ENCODE measurements around the gene KLHL12. TPM values are rescaled to one million over a fixed set of nuclear protein-coding genes. Genes with fewer than 3 reads are reported as not detected.

The KLHL12 gene
- total RNA-seq, 1 donor from 2014 or later: 30.5 TPM

DNA sequence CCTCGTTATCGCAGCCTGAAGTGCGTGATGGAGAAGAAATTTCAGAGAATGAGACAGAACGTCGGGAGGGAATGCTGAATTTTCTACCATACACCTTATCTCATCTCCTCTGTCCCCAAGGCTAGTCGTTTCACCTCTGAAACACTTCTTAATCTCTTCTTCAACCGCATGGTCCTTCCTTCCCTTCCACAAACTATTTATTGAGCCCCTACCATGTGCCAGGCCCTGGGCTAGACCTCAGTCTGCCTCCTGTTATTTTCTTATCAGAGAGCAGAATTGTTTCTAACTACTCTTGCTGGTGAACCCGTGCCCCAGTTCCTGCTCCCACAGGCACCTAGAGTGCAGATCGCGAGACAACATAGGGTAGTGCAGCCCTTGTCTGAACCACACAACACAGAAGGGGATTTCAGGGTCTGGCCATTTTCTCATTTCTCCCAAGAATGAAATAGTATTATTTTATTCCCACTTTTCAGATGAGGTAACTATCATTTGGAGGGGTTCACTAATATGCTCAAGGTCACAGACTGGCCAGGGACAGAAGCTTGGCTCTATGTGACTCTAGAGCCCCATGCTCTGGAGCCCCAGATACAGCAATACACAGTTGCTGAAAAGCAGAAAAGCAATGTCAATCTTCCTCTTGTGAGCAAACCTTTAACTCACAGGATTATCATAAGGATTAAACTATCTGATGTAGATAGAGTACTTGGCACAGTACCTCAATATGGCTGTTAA is 31.7 kb upstream of the KLHL12 start:
- DNase-seq: peak; percentile 73
- H3K4me1 Mint-ChIP-seq: peaks cover 27% of the 10 kb centered on the region
- intact Hi-C loops (cut with micrococcal nuclease): loop anchor here (1.0 to 5.0 kb wide), 5 partner anchors 9 to 611 kb away; partner anchors contain the start of genes CYB5R1, KLHL12, PCAT6 and PPFIA4
- no peaks in the 10 kb centered on the region for H3K27me3 Mint-ChIP-seq
- peaks cover 7% of the 10 kb centered on the region for H3K36me3 Mint-ChIP-seq (ENCODE audit: low read depth)
- peak overlapping the region; percentile 82 for H3K27ac Mint-ChIP-seq
- H3K9me3 Mint-ChIP-seq: no peaks in the 10 kb centered on the region
- H3K4me3 Mint-ChIP-seq: peak overlapping the region; percentile 89

DNA sequence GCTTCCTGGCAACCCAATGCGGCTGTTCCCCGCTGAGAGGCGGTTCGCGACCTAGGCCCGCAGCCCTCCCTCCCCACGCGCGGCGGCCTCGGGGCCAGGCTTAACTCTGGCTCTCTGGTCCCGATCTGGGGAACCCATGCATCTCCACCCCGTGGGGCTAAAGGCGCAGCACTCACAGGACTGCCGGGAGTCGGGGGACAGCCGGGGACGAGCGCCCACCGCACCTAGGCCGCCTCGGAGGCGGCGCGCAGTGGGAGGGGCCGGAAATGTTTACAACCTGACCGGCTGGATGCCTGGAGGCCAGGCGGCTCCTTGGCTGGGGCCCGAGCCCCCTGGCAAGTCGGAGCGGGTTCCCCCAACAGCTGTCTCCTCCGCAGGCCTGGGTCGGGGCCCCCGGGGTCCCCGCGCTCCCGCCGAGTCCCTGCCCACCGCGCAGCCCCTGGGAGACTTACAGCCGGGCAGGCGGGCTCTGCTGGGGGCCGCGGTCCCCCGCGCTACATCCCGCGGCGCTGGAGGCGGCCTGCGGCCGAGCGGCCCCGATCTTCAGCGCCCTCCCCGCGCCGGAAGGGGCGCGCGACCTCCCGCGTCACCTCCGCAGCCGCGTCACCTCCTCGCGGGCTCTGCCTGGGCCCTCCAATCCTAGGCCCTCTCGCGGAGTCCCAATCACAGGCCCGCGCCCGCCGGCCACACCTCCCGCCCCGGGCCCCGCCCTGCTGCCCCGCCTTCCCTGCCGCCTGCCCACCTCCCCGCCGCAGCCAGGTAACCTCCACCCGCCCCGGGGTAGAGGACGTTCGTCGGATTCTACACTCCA is 30.9 kb upstream of the KLHL12 start, which contains the start of gene ADIPOR1:
Gene ADIPOR1 (minus strand): TSS at position 580 of the 811 bp plus-strand sequence. CDS start 7,242 bp downstream, outside the sequence.
- Mint-ChIP-seq H3K9me3 (no peaks in the 10 kb centered on the region), H3K4me3 (peak within 1 kb of the TSS; percentile 89), H3K36me3 (ENCODE audit: low read depth) (peaks cover 6% of the 10 kb centered on the region), H3K27ac (peak within 1 kb of the TSS; percentile 82), H3K27me3 (no peaks in the 10 kb centered on the region), H3K4me1 (peaks cover 31% of the 10 kb centered on the region)
- DNase-seq: peak; percentile 98
- intact Hi-C loops (cut with micrococcal nuclease): loop anchor here (1.0 to 5.0 kb wide), 5 partner anchors 9 to 611 kb away; partner anchors contain the start of genes CYB5R1, KLHL12, PCAT6 and PPFIA4

DNA sequence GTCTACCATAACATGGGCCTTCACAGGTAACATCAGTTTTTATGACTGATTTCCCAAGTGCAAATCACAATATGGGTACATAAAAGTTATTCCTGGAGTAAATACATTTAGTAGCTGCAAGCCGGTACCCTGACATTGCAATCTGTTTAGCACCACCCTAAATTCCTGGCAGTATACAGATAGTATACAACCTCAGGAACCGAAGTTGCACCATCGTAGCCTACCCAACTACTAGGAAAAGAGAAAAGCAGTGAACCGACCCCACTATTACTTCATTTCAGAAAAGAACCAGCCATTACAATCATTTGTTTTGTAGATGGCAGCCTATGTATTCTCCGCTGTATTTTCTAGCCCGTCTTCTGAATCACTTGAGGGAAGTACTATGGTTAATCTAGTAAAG is 29.9 kb upstream of the KLHL12 start:
- peaks cover 37% of the 10 kb centered on the region for H3K4me1 Mint-ChIP-seq
- H3K27me3 Mint-ChIP-seq: no peaks in the 10 kb centered on the region
- no peak for DNase-seq
- peak overlapping the region; percentile 89 for H3K4me3 Mint-ChIP-seq
- H3K9me3 Mint-ChIP-seq: no peaks in the 10 kb centered on the region
- intact Hi-C loops (cut with micrococcal nuclease): loop anchor here (5.0 kb wide), 1 partner anchor 610 kb away; the partner anchor contains the start of gene PPP1R12B
- peaks cover 8% of the 10 kb centered on the region for H3K36me3 Mint-ChIP-seq (ENCODE audit: low read depth)
- H3K27ac Mint-ChIP-seq: peak overlapping the region; percentile 82

DNA sequence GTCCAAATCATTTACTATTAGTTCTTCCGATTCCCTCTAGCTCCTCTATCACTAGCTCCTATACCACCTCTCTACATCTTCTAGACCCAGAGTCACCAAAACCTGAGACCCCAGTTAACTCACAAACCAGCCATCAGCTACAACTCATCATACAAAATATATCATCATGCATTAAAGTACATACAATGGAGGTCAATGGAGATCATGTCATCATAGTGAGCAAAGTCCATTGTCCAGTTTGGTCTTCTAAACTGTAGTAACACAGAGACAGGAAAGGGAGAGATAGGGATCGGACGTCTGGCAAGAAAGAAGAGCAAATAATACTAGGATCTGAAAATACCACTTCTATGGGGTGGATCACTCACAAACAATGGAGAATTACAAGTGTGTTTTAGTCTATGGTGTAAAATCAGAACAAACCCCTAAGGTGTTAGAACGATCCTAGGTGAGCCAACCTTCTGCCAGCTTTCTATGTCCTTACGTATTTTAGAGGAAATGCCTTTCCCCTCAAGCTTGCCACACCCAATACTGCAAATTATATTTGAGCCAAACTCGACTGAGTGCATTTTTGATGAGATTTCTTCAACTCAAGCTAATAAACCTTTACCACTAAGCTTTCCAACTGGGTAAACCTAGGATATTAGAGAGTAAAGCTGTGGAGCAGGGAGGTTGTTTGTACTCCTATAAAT is 27.2 kb upstream of the KLHL12 start:
- Mint-ChIP-seq H3K4me3 (no peak overlapping the region), H3K27ac (no peak overlapping the region), H3K36me3 (ENCODE audit: low read depth) (peaks cover 10% of the 10 kb centered on the region), H3K4me1 (peaks cover 45% of the 10 kb centered on the region), H3K27me3 (no peaks in the 10 kb centered on the region), H3K9me3 (no peaks in the 10 kb centered on the region)
- intact Hi-C loops (cut with micrococcal nuclease): no loop called here
- no peak for DNase-seq

DNA sequence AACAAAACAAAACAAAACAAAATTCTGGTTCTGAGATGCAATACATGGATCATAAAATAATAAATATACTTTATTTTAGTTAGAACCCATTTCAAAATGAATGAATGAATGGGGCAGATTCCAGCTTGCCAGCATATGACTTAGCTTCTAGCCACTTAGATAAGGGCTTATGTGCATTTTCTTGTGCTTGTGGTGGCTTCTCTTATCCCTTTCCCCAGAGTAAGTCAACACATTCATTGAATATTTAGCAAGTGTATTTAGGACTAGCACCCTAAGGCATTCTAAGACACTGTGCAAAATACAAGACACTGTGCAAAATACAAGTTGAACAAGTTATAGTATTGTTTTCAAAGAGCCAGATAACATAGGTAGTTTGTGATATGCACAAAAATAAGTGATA is 26.4 kb upstream of the KLHL12 start:
- Mint-ChIP-seq H3K36me3 (ENCODE audit: low read depth) (peaks cover 14% of the 10 kb centered on the region), H3K27ac (no peak overlapping the region)

DNA sequence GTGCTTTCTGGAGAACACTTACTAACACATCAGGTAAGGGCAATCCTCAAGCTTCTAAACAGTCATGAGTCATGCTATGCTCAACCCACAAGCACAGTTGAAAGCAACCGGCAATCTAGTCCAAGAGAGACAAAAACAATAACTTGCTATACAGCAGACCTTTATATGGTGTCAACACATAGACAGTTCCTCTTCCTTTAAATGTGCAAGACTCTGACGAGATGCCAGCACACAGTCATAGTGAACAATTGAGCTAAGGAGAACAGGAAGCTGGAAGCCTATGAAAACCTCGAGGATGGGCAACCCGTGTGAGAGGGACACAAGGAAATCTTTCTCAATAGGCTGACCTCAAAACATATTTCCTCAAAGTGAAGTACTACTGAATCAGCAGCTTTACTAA is 25.8 kb upstream of the KLHL12 start:
- H3K27me3 Mint-ChIP-seq: no peaks in the 10 kb centered on the region
- intact Hi-C loops (cut with micrococcal nuclease): no loop called here
- H3K4me3 Mint-ChIP-seq: peak overlapping the region; percentile 17
- peak; percentile 63 for DNase-seq
- H3K4me1 Mint-ChIP-seq: peaks cover 39% of the 10 kb centered on the region
- no peaks in the 10 kb centered on the region for H3K9me3 Mint-ChIP-seq
- H3K27ac Mint-ChIP-seq: no peak overlapping the region
- peaks cover 20% of the 10 kb centered on the region for H3K36me3 Mint-ChIP-seq (ENCODE audit: low read depth)

More for the DNA sequence above, 26.4 kb upstream of the KLHL12 start:
- Mint-ChIP-seq H3K4me3 (no peak overlapping the region), H3K9me3 (no peaks in the 10 kb centered on the region), H3K27me3 (no peaks in the 10 kb centered on the region), H3K4me1 (peaks cover 40% of the 10 kb centered on the region)
- DNase-seq: no peak
- intact Hi-C loops (cut with micrococcal nuclease): no loop called here

DNA sequence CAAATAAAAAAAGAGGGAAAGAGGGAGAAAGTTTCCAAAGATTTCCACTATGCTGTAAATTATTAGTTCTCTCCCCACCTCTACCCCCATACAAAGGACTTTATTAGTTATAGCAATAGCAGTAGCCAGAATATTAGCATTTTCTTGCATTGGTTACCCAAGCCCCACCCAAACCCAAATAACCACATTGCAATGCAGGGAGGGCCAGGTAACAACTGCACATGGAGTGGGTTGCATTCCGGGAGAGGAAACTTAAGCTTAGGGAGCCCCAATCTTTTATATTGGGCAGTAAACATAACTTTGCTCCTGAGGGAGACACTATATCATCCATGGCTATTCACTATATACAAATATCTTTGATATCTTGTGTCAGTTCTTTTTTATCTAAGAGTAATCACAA is 25.1 kb upstream of the KLHL12 start:
- Mint-ChIP-seq H3K4me3 (no peak overlapping the region), H3K36me3 (ENCODE audit: low read depth) (peaks cover 21% of the 10 kb centered on the region), H3K27ac (no peak overlapping the region), H3K9me3 (no peaks in the 10 kb centered on the region), H3K4me1 (peaks cover 34% of the 10 kb centered on the region), H3K27me3 (no peaks in the 10 kb centered on the region)
- intact Hi-C loops (cut with micrococcal nuclease): no loop called here
- no peak for DNase-seq

DNA sequence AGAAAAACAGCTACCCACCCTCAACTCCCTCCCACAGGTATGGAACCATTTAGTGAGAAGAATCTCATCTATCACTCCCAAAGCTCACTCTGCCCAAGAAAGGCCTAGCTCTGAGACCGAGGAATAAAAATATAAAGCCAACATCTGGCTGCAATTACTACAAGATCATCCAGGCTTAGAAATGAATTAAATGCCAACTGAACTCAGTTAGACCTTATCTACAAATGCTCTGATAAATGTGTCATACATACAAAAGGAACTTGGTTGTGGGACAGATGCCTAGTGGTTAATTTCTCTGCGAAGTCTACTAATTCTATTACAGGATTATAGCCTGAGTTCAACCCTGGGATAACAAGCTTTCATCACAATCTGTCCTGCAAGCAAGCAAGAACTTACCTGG is 24.4 kb upstream of the KLHL12 start:
- Mint-ChIP-seq H3K4me1 (peaks cover 29% of the 10 kb centered on the region), H3K4me3 (no peak overlapping the region), H3K27me3 (no peaks in the 10 kb centered on the region), H3K9me3 (no peaks in the 10 kb centered on the region), H3K36me3 (ENCODE audit: low read depth) (peaks cover 21% of the 10 kb centered on the region), H3K27ac (no peak overlapping the region)
- no peak for DNase-seq
- intact Hi-C loops (cut with micrococcal nuclease): no loop called here

DNA sequence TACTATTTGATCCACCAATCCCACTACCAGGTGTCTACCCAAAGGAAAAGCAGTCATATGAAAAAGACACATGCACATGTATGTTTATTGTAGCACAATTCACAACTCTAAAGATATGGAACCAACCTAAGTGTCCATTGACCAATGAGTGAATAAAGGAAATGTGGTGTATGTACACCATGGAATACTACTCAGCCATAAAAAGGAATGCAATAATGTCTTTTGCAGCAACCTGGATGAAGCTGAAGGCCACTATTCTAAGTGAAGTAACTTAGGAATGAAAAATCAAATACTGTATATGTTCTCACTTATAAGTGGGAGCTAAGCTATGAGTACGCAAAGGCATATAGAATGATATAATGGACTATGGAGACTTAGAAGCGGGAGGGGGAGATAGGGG is 18.4 kb upstream of the KLHL12 start:
- no peak for DNase-seq
- Mint-ChIP-seq H3K36me3 (ENCODE audit: low read depth) (peaks cover 59% of the 10 kb centered on the region), H3K27me3 (no peaks in the 10 kb centered on the region), H3K27ac (no peak overlapping the region), H3K4me3 (no peak overlapping the region), H3K9me3 (no peaks in the 10 kb centered on the region), H3K4me1 (no peaks in the 10 kb centered on the region)
- intact Hi-C loops (cut with micrococcal nuclease): no loop called here

DNA sequence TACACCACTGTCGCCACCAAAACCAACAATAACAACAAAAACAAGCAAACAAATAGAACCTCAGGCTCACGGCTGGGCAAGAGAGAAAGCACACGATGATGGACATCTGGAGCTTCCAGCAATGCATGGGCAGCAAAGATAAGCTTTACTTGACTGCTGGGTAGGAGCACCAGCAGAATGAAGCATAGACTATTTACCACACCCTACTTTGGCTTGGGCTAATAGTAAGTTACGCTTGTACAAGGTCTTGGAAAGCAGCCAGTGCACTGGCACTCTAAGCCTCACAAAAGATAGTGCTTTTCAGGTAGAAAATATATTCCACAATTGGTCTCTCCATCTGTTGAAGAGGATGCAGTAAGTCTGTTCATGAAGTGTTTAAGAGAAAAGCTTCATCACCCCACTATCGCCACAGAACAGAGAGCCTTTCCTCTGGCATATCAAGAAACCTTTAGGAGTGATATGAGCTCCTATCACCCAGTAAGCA is 17.4 kb upstream of the KLHL12 start:
- intact Hi-C loops (cut with micrococcal nuclease): no loop called here
- H3K36me3 Mint-ChIP-seq (ENCODE audit: low read depth): peaks cover 58% of the 10 kb centered on the region
- H3K4me1 Mint-ChIP-seq: no peaks in the 10 kb centered on the region
- DNase-seq: no peak
- H3K27me3 Mint-ChIP-seq: no peaks in the 10 kb centered on the region
- H3K27ac Mint-ChIP-seq: no peak overlapping the region
- no peaks in the 10 kb centered on the region for H3K9me3 Mint-ChIP-seq
- no peak overlapping the region for H3K4me3 Mint-ChIP-seq

DNA sequence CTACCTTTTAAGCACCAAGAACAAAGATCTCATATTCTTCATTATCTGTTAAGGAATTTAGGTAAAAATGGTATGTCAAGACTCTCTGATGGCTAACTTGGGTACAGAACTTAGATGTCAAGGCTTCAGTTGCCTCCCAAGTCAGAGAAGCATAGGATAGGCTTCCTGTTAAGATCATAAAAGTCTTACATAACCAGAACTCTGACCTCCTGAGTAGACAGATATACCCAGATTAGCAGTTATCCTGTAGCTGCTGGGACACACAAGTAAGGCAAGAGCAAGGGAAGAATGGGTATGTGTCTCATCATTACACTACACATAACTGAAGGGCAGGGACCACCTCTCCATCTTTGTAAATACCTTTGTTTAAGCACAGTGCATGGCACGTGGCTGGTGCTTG is 15.4 kb upstream of the KLHL12 start:
- H3K4me1 Mint-ChIP-seq: no peaks in the 10 kb centered on the region
- no peaks in the 10 kb centered on the region for H3K27me3 Mint-ChIP-seq
- no peak for DNase-seq
- H3K4me3 Mint-ChIP-seq: no peak overlapping the region
- H3K27ac Mint-ChIP-seq: no peak overlapping the region
- intact Hi-C loops (cut with micrococcal nuclease): no loop called here
- no peaks in the 10 kb centered on the region for H3K9me3 Mint-ChIP-seq
- H3K36me3 Mint-ChIP-seq (ENCODE audit: low read depth): peaks cover 52% of the 10 kb centered on the region

DNA sequence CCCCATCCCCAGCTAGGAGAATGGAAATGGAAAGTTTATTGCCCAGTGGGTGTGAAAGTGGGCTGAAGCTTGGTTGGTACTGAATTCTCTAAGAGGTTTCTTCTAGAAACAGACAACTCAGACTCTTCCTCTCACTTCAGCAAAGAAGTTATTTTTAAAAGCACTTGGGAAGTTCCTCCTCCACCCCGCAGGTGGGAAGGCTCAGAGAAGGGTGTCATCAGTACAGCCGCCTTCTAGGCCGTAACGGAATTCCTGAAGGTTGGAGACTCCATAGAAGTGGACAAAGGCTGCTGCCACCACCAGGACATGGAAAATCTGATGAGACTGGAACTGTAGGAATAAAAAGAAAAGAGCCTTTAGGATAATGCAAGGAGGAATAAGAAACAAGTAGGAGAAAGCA is 14.3 kb upstream of the KLHL12 start:
- no peaks in the 10 kb centered on the region for H3K4me1 Mint-ChIP-seq
- DNase-seq: no peak
- H3K27me3 Mint-ChIP-seq: no peaks in the 10 kb centered on the region
- intact Hi-C loops (cut with micrococcal nuclease): no loop called here
- H3K9me3 Mint-ChIP-seq: no peaks in the 10 kb centered on the region
- H3K4me3 Mint-ChIP-seq: no peak overlapping the region
- H3K36me3 Mint-ChIP-seq (ENCODE audit: low read depth): peaks cover 50% of the 10 kb centered on the region
- H3K27ac Mint-ChIP-seq: no peak overlapping the region

DNA sequence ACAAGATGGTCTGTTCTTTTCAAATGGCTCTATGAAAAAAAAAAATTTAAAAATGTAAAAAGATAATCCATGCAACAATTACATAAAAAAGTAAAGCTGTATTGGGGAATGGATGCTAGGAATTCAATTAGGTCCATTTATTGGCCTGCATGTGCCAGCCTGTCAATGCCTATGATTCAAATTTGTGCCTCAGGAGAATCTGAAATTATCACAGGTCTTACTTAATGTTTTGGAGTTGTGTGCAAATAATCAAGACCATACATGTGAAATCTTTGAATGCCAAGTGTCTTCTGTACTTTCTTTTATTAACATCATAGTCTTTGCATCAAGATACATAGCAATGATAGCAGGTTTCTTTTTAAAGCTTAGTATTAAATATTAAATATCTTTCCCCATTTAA is 13.5 kb upstream of the KLHL12 start:
- no peaks in the 10 kb centered on the region for H3K4me1 Mint-ChIP-seq
- peaks cover 45% of the 10 kb centered on the region for H3K36me3 Mint-ChIP-seq (ENCODE audit: low read depth)
- H3K4me3 Mint-ChIP-seq: no peak overlapping the region
- intact Hi-C loops (cut with micrococcal nuclease): no loop called here
- no peak for DNase-seq
- no peak overlapping the region for H3K27ac Mint-ChIP-seq
- no peaks in the 10 kb centered on the region for H3K9me3 Mint-ChIP-seq
- H3K27me3 Mint-ChIP-seq: peaks cover 1% of the 10 kb centered on the region
